Liver (tissue), 9 donors: ENCODE results near the gene SSBP2. TPM values are rescaled to one million over a fixed set of nuclear protein-coding genes. Genes with fewer than 3 reads are reported as not detected.

Experiments
- DNase-seq: peaks from one replicate; pipeline ENCODE4 v3.0.0-alpha.2; 2017; ENCODE audit warnings: low spot score
- H3K27ac ChIP-seq, 2 donors: one replicate each; pipeline ENCODE4 v1.7.0; 2013; ENCODE audit warnings: inconsistent platforms in 2 of 2, low read length in 2 of 2, control low read depth in 1 of 2, low read depth in 1 of 2, mild to moderate bottlenecking in 1 of 2
- H3K27me3 ChIP-seq, 4 donors: one replicate each; pipeline versions ENCODE4 v1.6.1 to v1.7.0; 2013; ENCODE audit warnings: low read length in 3 of 4, inconsistent platforms in 1 of 4, mild to moderate bottlenecking in 1 of 4, moderate library complexity in 1 of 4; ENCODE audit not compliant: control insufficient read depth in 4 of 4, insufficient read depth in 4 of 4
- H3K36me3 ChIP-seq, 4 donors: one replicate each; pipeline versions ENCODE4 v1.6.1 to v1.7.0; 2013; ENCODE audit warnings: low read length in 3 of 4, mild to moderate bottlenecking in 3 of 4, low read depth in 1 of 4, moderate library complexity in 1 of 4; ENCODE audit not compliant: control insufficient read depth in 4 of 4, insufficient read depth in 3 of 4
- H3K4me1 ChIP-seq, 4 donors: one replicate each; pipeline versions ENCODE4 v1.6.1 to v1.7.0; 2013; ENCODE audit warnings: low read length in 3 of 4, mild to moderate bottlenecking in 3 of 4, moderate library complexity in 1 of 4; ENCODE audit not compliant: control insufficient read depth in 4 of 4, insufficient read depth in 4 of 4
- H3K4me3 ChIP-seq, 3 donors: one replicate each; pipeline versions ENCODE4 v1.6.1 to v1.7.0; 2013; ENCODE audit warnings: low read length in 3 of 3, control low read depth in 1 of 3, low read depth in 1 of 3, mild to moderate bottlenecking in 1 of 3
- H3K9ac ChIP-seq, 2 donors: one replicate each; pipeline ENCODE4 v1.7.0; 2013; ENCODE audit warnings: low read length in 2 of 2, mild to moderate bottlenecking in 2 of 2, moderate library complexity in 2 of 2, control low read depth in 1 of 2, low read depth in 1 of 2
- H3K9me3 ChIP-seq, 4 donors: one replicate each; pipeline versions ENCODE4 v1.6.1 to v1.7.0; 2013; ENCODE audit warnings: low read length in 3 of 4; ENCODE audit not compliant: control insufficient read depth in 4 of 4
- FOXA1 ChIP-seq: IDR thresholded peaks from 2 replicates; pipeline ENCODE4 v1.6.1; 2016; ENCODE audit warnings: antibody characterized with exemption
- GABPA ChIP-seq, 2 donors: IDR thresholded peaks in 1 of 2; conservative IDR thresholded peaks in 1 of 2; 2 replicates each; pipeline ENCODE4 v1.6.1; 2016; ENCODE audit warnings: antibody characterized with exemption in 2 of 2, mild to moderate bottlenecking in 1 of 2, moderate library complexity in 1 of 2
- HNF4A ChIP-seq, 2 donors: conservative IDR thresholded peaks; 2 replicates each; pipeline ENCODE4 v1.6.1; 2016; ENCODE audit warnings: antibody characterized with exemption in 2 of 2, mild to moderate bottlenecking in 2 of 2
- NR2F2 ChIP-seq: IDR thresholded peaks from 2 replicates; pipeline ENCODE4 v1.6.1; 2016; ENCODE audit warnings: antibody characterized with exemption
- YY1 ChIP-seq: IDR thresholded peaks from 2 replicates; pipeline ENCODE4 v1.6.1; 2016; ENCODE audit warnings: antibody characterized with exemption, mild to moderate bottlenecking
- WGBS: extraction: QIAGEN DNeasy Blood & Tissue Kit; methylation state at CpG from one replicate; pipeline ENCODE4 v1.1.7; 2013; 5-methylcytosine and 5-hydroxymethylcytosine counted together
- polyA plus RNA-seq, 2 donors: library from polyadenylated mRNA; stranded (reverse) in 1 of 2; unstranded in 1 of 2; fragments of 200-250 nt in 1 of 2; fragments of >200 nt in 1 of 2; fragmentation: Nextera tagmentation in 1 of 2; extraction: Ambion mirVana in 1 of 2; gene quantifications; one replicate each; pipeline versions ENCODE4 v1.2.1 to v1.2.3, GENCODE V29; 2013 to 2015
- total RNA-seq, 2 donors: library from RNA; depleted of rRNA; stranded (reverse); fragments of >200 nt; gene quantifications; one replicate each; pipeline ENCODE4 v1.2.3, GENCODE V29; 2014
- TF ChIP-seq, protein P1 (sequence below): fragments of 150-350 bp; IDR thresholded peaks from 2 replicates; pipeline ENCODE4 v1.5.1; 2017; ENCODE audit warnings: improper control_type of control experiment, low read depth, low read length; ENCODE audit not compliant: missing input control
- TF ChIP-seq, protein P2 (sequence below): IDR thresholded peaks from 2 replicates; pipeline ENCODE4 v1.6.1; 2016; ENCODE audit warnings: antibody characterized with exemption, mild to moderate bottlenecking
- TF ChIP-seq, protein P3 (sequence below): IDR thresholded peaks from 2 replicates; pipeline ENCODE4 v1.6.1; 2016; ENCODE audit warnings: antibody characterized with exemption
- TF ChIP-seq, protein P4 (sequence below): IDR thresholded peaks from 2 replicates; pipeline ENCODE4 v1.6.1; 2016; ENCODE audit warnings: antibody characterized with exemption
- donor health status: healthy.
- donor health status: healthy.
- donor health status: healthy.
- donor health status: healthy.
- donor health status: healthy.

Gene SSBP2
- total and polyA plus RNA-seq, 4 donors = 2.2 to 10.1 (median 4.1) TPM

DNA sequence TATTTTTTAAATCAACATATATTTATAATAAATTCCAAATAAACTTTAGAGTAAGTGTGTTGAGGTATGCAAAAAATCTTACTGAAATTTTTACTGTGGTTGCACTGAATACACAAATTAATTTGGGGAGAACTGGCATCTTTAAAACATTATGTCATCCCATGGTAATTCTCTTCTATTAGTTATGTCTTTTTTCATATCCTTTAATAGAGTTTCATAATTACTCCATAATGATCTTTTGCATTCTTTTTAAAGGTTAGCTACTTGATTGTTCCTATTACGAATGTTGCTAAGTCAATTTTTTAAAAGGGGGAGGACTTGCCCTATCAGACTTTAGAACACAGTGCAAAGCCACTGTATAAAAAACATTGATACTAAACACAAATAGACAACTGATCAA lies 26.8 kb downstream of the SSBP2 start (continued):
- TF ChIP-seq HNF4A (conservative IDR thresholded peaks at IDR 0.05) (no peak), GABPA (IDR thresholded peaks at IDR 0.05 in 1 of 2, conservative IDR thresholded peaks at IDR 0.05 in 1 of 2) (no peak), FOXA1 (no peak), YY1 (no peak), NR2F2 (no peak)
- TF ChIP-seq, protein P1, sequence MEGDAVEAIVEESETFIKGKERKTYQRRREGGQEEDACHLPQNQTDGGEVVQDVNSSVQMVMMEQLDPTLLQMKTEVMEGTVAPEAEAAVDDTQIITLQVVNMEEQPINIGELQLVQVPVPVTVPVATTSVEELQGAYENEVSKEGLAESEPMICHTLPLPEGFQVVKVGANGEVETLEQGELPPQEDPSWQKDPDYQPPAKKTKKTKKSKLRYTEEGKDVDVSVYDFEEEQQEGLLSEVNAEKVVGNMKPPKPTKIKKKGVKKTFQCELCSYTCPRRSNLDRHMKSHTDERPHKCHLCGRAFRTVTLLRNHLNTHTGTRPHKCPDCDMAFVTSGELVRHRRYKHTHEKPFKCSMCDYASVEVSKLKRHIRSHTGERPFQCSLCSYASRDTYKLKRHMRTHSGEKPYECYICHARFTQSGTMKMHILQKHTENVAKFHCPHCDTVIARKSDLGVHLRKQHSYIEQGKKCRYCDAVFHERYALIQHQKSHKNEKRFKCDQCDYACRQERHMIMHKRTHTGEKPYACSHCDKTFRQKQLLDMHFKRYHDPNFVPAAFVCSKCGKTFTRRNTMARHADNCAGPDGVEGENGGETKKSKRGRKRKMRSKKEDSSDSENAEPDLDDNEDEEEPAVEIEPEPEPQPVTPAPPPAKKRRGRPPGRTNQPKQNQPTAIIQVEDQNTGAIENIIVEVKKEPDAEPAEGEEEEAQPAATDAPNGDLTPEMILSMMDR = no peak

DNA sequence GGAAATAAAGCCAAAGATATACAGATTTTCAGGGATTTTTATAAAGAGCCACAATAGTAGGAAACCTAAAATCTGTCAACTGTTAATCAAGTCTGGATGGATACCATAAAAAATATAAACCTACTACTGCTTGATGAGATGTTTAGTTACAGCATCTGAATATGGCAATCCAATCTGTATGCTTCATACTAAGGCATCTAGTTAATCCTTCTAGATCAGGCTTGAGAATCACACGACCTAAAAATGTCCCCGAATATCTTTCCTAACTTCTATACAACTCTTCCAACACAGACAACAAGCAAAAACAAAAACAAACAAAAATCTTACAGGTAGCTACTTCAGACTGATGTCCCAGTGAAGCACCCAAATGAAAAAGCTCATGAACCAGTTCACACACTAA lies 29.8 kb downstream of the SSBP2 start:
- Histone ChIP-seq H3K9me3 (no peaks in the 10 kb centered on the region), H3K36me3 (no peaks in the 10 kb centered on the region), H3K27me3 (no peaks in the 10 kb centered on the region), H3K4me3 (no peak overlapping the region), H3K27ac (no peak overlapping the region), H3K4me1 (no peaks in the 10 kb centered on the region), H3K9ac (no peak overlapping the region)
- no peak for DNase-seq
- TF ChIP-seq, protein P2, sequence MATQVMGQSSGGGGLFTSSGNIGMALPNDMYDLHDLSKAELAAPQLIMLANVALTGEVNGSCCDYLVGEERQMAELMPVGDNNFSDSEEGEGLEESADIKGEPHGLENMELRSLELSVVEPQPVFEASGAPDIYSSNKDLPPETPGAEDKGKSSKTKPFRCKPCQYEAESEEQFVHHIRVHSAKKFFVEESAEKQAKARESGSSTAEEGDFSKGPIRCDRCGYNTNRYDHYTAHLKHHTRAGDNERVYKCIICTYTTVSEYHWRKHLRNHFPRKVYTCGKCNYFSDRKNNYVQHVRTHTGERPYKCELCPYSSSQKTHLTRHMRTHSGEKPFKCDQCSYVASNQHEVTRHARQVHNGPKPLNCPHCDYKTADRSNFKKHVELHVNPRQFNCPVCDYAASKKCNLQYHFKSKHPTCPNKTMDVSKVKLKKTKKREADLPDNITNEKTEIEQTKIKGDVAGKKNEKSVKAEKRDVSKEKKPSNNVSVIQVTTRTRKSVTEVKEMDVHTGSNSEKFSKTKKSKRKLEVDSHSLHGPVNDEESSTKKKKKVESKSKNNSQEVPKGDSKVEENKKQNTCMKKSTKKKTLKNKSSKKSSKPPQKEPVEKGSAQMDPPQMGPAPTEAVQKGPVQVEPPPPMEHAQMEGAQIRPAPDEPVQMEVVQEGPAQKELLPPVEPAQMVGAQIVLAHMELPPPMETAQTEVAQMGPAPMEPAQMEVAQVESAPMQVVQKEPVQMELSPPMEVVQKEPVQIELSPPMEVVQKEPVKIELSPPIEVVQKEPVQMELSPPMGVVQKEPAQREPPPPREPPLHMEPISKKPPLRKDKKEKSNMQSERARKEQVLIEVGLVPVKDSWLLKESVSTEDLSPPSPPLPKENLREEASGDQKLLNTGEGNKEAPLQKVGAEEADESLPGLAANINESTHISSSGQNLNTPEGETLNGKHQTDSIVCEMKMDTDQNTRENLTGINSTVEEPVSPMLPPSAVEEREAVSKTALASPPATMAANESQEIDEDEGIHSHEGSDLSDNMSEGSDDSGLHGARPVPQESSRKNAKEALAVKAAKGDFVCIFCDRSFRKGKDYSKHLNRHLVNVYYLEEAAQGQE = no peak
- TF ChIP-seq, protein P3, sequence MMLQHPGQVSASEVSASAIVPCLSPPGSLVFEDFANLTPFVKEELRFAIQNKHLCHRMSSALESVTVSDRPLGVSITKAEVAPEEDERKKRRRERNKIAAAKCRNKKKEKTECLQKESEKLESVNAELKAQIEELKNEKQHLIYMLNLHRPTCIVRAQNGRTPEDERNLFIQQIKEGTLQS = no peak
- TF ChIP-seq, protein P1 = no peak
- TF ChIP-seq, protein P4, sequence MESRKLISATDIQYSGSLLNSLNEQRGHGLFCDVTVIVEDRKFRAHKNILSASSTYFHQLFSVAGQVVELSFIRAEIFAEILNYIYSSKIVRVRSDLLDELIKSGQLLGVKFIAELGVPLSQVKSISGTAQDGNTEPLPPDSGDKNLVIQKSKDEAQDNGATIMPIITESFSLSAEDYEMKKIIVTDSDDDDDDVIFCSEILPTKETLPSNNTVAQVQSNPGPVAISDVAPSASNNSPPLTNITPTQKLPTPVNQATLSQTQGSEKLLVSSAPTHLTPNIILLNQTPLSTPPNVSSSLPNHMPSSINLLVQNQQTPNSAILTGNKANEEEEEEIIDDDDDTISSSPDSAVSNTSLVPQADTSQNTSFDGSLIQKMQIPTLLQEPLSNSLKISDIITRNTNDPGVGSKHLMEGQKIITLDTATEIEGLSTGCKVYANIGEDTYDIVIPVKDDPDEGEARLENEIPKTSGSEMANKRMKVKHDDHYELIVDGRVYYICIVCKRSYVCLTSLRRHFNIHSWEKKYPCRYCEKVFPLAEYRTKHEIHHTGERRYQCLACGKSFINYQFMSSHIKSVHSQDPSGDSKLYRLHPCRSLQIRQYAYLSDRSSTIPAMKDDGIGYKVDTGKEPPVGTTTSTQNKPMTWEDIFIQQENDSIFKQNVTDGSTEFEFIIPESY = no peak
- WGBS = 77% methylated on average over 2 of the region's 2 CpGs
